ENCODE measurements around the gene RIMBP2.

- no peak for TF ChIP-seq CTCF (IDR thresholded peaks at IDR 0.05)
- TF ChIP-seq POLR2A (IDR thresholded peaks at IDR 0.05), result no peak
Measured at GRCh38 chr12:130685850-130686249, 30.2 kb downstream of the RIMBP2 start.

All from vagina (tissue), 2 donors.